Mesodermal cell (in vitro differentiated cells): Measurements from ENCODE around the gene CCNG2.

Source experiments
- H3K27ac ChIP-seq: 2 replicates; pipeline ENCODE4 v1.7.0; 2013; ENCODE audit warnings: mild to moderate bottlenecking, low read depth, low read length, moderate library complexity; ENCODE audit not compliant: severe bottlenecking
- H3K36me3 ChIP-seq: 2 replicates; pipeline ENCODE4 v1.7.1; 2013; ENCODE audit warnings: mild to moderate bottlenecking, low read length, moderate library complexity; ENCODE audit not compliant: control insufficient read depth, insufficient read depth
- H3K4me1 ChIP-seq: one replicate; pipeline ENCODE4 v1.7.1; 2013; ENCODE audit warnings: mild to moderate bottlenecking, low read length; ENCODE audit not compliant: insufficient read depth, control insufficient read depth, poor library complexity, severe bottlenecking
- H3K4me3 ChIP-seq: 2 replicates; pipeline ENCODE4 v1.7.0; 2013; ENCODE audit warnings: low read length, control low read depth, mild to moderate bottlenecking; ENCODE audit not compliant: insufficient read depth, poor library complexity, severe bottlenecking; ENCODE audit errors: extremely low read depth
- H3K9me3 ChIP-seq: 2 replicates; pipeline ENCODE4 v1.7.1; 2013; ENCODE audit warnings: mild to moderate bottlenecking, low read length, moderate library complexity; ENCODE audit not compliant: control insufficient read depth
- WGBS, 2 experiments: methylation state at CpG; one replicate each; pipeline ENCODE4 v1.1.5; 2013; ENCODE audit warnings: missing lambda C conversion rate in 2 of 2; ENCODE audit not compliant: insufficient coverage in 2 of 2; 5-methylcytosine and 5-hydroxymethylcytosine counted together

The CCNG2 gene

GRCh38 chr4:77147079-77147782 lies 9.8 kb upstream of the CCNG2 start:
- H3K27ac ChIP-seq, result peak overlapping the region; percentile 82
- no peaks in the 10 kb centered on the region for H3K36me3 ChIP-seq
- H3K4me1 ChIP-seq, result peaks cover 17% of the 10 kb centered on the region
- no peaks in the 10 kb centered on the region for H3K9me3 ChIP-seq
- WGBS, 2 experiments, result 93 to 100% methylated on average over 2 to 3 of the region's 5 CpGs
- no peak overlapping the region for H3K4me3 ChIP-seq

GRCh38 chr4:77148078-77148477 lies 8.9 kb upstream of the CCNG2 start:
- Histone ChIP-seq H3K36me3 (no peaks in the 10 kb centered on the region), H3K9me3 (no peaks in the 10 kb centered on the region), H3K4me3 (no peak overlapping the region), H3K27ac (no peak overlapping the region), H3K4me1 (peaks cover 17% of the 10 kb centered on the region)
- WGBS, 2 experiments, result 83 to 100% methylated on average over 1 of the region's 2 CpGs

DNA sequence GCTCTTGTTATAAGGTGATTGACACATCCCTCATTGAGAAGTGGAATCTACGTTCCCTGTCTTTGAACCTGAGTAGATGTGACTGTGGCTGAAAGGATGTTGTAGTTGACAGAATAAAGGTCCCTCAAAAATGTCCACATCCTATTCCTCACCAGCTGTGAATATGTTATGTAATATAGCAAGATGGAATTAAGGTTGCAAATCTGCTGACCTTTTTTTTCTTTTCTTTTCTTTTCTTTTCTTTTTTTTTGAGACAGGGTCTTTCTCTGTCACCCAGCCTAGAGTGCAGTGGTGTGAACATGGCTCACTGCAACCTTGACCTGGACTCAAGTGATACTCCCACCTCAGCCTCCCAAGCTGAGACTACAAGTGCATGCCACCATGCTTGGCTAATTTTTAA lies 7.2 kb upstream of the CCNG2 start:
- no peaks in the 10 kb centered on the region for H3K36me3 ChIP-seq
- no peak overlapping the region for H3K27ac ChIP-seq
- no peaks in the 10 kb centered on the region for H3K9me3 ChIP-seq
- peaks cover 17% of the 10 kb centered on the region for H3K4me1 ChIP-seq
- WGBS, 2 experiments, result 100% methylated on average over 1 of the region's 1 CpG; no CpG with 5 or more reads in 1 of the 2 experiments
- H3K4me3 ChIP-seq, result no peak overlapping the region

DNA sequence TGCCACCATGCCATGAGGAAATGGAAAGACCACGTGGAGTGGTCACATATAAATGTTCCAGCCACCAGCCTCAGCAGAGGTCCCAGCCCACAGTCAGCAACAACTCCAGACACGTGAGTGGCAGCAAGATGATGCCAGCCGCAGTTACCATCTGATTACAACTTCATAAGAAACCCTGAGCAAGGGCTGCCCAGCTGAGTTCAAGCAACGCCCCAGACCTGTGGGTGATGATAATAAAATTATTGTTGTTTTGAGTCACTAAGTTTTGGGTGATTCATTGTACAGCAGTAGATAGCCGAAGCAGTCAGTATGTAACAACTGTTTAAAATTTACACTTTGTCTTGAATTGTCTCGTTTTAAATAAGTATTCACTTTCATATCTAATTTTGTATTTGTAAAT lies 5.8 kb upstream of the CCNG2 start:
- H3K4me3 ChIP-seq, result no peak overlapping the region
- peaks cover 19% of the 10 kb centered on the region for H3K4me1 ChIP-seq
- no peaks in the 10 kb centered on the region for H3K9me3 ChIP-seq
- no peaks in the 10 kb centered on the region for H3K36me3 ChIP-seq
- 80 to 100% methylated on average over 1 to 2 of the region's 6 CpGs for WGBS, 2 experiments
- H3K27ac ChIP-seq, result no peak overlapping the region

- no peak overlapping the region for H3K27ac ChIP-seq
- H3K36me3 ChIP-seq, result no peaks in the 10 kb centered on the region
- WGBS, 2 experiments, result 5 to 18% methylated on average over 3 of the region's 5 CpGs
- H3K4me3 ChIP-seq, result no peak overlapping the region
- peaks cover 10% of the 10 kb centered on the region for H3K4me1 ChIP-seq
- no peaks in the 10 kb centered on the region for H3K9me3 ChIP-seq
These were observed 4.6 kb upstream of the CCNG2 start for GRCh38 chr4:77152421-77152820.

DNA sequence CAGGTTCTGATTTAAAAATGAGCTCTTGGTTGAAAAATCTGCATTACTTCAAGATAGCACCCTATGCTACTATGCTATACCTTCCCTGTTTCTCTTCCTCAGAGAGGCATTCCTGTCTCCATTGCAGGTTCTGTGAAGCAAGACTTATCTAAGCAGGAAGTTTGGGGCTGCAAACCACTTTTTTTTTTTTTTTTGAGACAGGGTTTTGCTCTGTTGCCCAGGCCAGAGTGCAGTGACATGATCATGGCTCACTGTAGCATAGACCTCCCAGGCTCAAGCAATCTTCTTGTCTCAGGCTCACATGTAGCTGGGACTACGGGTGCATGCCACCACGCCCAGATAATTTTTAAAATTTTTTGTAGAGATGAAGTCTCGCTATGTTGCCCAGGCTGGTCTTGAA lies 4.0 kb upstream of the CCNG2 start:
- Histone ChIP-seq H3K27ac (no peak overlapping the region), H3K4me1 (peaks cover 10% of the 10 kb centered on the region), H3K4me3 (no peak overlapping the region), H3K9me3 (no peaks in the 10 kb centered on the region), H3K36me3 (no peaks in the 10 kb centered on the region)
- 71 to 100% methylated on average over 1 to 3 of the region's 3 CpGs for WGBS, 2 experiments

- no peak overlapping the region for H3K4me3 ChIP-seq
- peaks cover 10% of the 10 kb centered on the region for H3K4me1 ChIP-seq
- no peaks in the 10 kb centered on the region for H3K9me3 ChIP-seq
- H3K36me3 ChIP-seq, result peaks cover 7% of the 10 kb centered on the region
- no peak overlapping the region for H3K27ac ChIP-seq
These were observed 2.9 kb upstream of the CCNG2 start for GRCh38 chr4:77154065-77154464.

DNA sequence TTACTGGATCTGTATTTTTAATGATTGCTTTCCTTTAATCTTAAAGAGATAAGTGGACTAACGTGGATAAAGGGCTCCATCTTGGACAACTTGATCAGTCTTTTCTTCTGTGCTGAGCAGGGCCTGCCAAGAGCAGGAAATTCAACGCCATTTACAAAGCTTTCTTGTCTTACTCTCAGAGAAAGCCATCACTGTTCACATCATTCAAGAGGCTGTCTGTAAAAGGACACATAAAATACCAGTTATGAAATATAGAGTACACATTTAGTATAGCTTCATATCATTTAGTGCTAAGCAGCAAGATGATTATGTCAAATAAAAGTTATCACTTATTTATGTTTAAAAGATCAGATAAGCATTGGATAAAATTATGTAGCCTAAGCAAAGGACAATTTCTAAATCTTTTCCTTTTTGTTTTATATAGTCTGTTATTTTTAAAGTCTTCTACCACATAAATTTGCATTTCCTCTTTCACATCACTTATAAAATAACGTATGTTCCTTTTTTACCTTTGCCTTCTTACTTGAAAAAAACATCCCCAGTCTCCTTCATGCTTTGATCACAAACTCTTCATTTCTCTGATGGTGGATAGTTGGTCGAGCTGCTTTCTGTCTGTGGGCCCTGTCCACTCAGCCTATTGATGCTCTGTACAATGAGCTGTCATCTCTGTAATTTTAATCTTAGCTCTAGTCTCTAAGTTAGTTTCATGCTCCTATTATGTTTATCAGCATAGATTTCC lies 2.1 kb upstream of the CCNG2 start:
- WGBS, 2 experiments, result 67 to 82% methylated on average over 2 to 3 of the region's 4 CpGs
- peaks cover 16% of the 10 kb centered on the region for H3K36me3 ChIP-seq
- H3K9me3 ChIP-seq, result no peaks in the 10 kb centered on the region
- H3K4me1 ChIP-seq, result peaks cover 14% of the 10 kb centered on the region
- no peak overlapping the region for H3K4me3 ChIP-seq
- no peak overlapping the region for H3K27ac ChIP-seq

GRCh38 chr4:77155631-77156452 lies 1.2 kb upstream of the CCNG2 start:
- Histone ChIP-seq H3K4me3 (peak overlapping the region; percentile 95), H3K27ac (peak overlapping the region; percentile 74), H3K4me1 (peaks cover 14% of the 10 kb centered on the region), H3K9me3 (no peaks in the 10 kb centered on the region), H3K36me3 (peaks cover 25% of the 10 kb centered on the region)
- WGBS, 2 experiments, result 12 to 33% methylated on average over 4 to 7 of the region's 15 CpGs

GRCh38 chr4:77156533-77156911 lies 485 bp upstream of the CCNG2 start:
- H3K4me1 ChIP-seq, result peaks cover 14% of the 10 kb centered on the region
- peak overlapping the region; percentile 95 for H3K4me3 ChIP-seq
- peaks cover 31% of the 10 kb centered on the region for H3K36me3 ChIP-seq
- no peaks in the 10 kb centered on the region for H3K9me3 ChIP-seq
- 0% methylated on average over 16 to 17 of the region's 17 CpGs for WGBS, 2 experiments
- peak overlapping the region; percentile 99 for H3K27ac ChIP-seq
